Esophagus muscularis mucosa (tissue), 3 donors: ENCODE data around the gene SCFD2.

Experiments used
- CTCF ChIP-seq, 3 experiments: fragments of 200-600 bp in 2 of 3; fragments of 450-650 bp in 1 of 3; sonication (generic) in 2 of 3; IDR thresholded peaks; one replicate each; pipeline ENCODE4 v1.5.1; 2017 to 2019; ENCODE audit warnings: antibody characterized with exemption in 3 of 3, mild to moderate bottlenecking in 2 of 3, moderate library complexity in 1 of 3
- POLR2AphosphoS5 ChIP-seq, 2 donors: sonication (generic); formaldehyde crosslinking; IDR thresholded peaks; one replicate each; pipeline ENCODE4 v1.6.1; 2017; ENCODE audit warnings: antibody characterized with exemption in 2 of 2

GRCh38 chr4:53152467-53152866 is 213.4 kb downstream of the SCFD2 start:
- TF ChIP-seq CTCF (IDR thresholded peaks at IDR 0.05): no peak
- no peak for TF ChIP-seq POLR2AphosphoS5 (IDR thresholded peaks at IDR 0.05)
